ENCODE data around the gene ERC2.

Gene ERC2

GRCh38 chr3:55469957-55470526, 998.2 kb downstream of the ERC2 start:
- DNase-seq (ENCODE audit: low read depth), result no peak

GRCh38 chr3:55468251-55468650, 1000.0 kb downstream of the ERC2 start:
- no peak for DNase-seq (ENCODE audit: low read depth)

DNA sequence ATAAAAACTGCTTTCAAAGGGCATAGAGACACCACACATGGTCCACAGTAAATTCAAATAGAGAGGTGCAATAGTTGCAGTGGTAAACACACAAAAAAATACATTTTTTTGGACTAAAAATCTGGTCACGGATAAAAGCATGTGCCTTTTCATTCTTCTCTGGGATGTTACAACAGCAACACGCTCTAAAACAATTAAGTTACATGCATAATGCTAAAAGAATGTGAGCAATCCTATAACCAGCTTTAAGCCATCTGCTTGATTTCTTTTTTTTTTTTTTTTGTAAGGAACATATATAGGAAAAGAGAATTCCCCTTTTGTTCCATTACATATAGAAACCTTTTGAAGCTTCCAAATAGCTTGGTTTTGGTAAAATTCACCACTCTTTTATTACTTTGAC, 1001.2 kb downstream of the ERC2 start:
- DNase-seq (ENCODE audit: low read depth), result no peak

- no peak for DNase-seq (ENCODE audit: low read depth)
Observed at GRCh38 chr3:55466526-55466925, 1001.7 kb downstream of the ERC2 start.

DNA sequence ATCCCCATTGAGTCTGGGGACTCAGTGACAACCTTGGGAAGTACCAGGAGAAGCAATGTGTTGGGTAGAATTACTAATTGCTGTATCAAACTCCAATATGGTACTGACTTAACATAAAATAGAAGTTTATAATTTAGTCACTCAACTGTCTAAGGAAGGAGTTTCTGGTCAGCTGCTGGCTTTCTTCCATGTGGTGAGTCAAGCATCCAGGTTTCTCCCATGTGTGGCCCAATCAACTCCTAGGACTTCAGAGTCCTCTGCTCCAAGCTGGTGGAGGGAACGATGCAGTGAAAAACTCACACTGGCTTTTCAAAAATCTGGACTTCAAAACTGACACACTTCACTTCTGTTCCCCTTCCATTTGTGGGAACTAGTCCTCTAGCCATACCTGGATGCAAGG, 1006.4 kb downstream of the ERC2 start:
- DNase-seq (ENCODE audit: low read depth), result no peak

DNA sequence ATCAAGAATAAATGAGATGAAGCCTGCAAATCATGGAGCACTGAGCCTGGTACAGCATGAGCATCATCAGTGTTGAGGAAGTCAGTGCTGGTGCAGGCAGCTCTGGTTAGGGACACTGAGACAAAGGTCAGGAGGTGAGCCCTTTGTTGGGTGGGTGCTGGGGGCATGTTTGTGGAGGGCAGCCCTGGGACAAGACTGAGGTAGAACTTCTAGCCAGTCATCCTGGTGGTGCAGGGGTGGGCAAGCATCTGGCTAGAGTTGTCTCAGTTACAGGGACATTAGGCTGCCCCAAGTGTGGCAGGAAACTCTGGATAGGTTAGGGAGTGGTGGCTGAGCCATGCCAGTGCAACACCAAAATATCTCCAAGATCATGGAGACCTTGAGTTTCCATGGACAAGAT, 1008.4 kb downstream of the ERC2 start:
- no peak for DNase-seq (ENCODE audit: low read depth)
